Measurements from ENCODE around the gene KCNIP3. TPM values are rescaled to one million over a fixed set of nuclear protein-coding genes. Genes with fewer than 3 reads are reported as not detected.

KCNIP3 gene
- total RNA-seq, 1 experiment from 2014 or later, result 19.1 TPM

GRCh38 chr2:95346738-95347671, 49.9 kb downstream of the KCNIP3 start:
- H4K20me1 ChIP-seq (ENCODE audit: low read length), result no peaks in the 10 kb centered on the region
- ChIA-PET CTCF (no interaction called here), POLR2A (ENCODE audit: unreplicated experiment) (no interaction called here)
- H3K4me1 ChIP-seq (ENCODE audit: insufficient read depth, low read length), result peaks cover 25% of the 10 kb centered on the region
- H3K36me3 ChIP-seq (ENCODE audit: low read depth, low read length), result no peaks in the 10 kb centered on the region
- H3K9me3 ChIP-seq (ENCODE audit: low read length), result no peaks in the 10 kb centered on the region
- no peak overlapping the region for H2AFZ ChIP-seq (ENCODE audit: low read length)
- H3K9me2 ChIP-seq (replicated peaks; ENCODE audit: low read length), result no peaks in the 10 kb centered on the region
- BruUV-seq (replicated peaks), result no TSS peak
- peak overlapping the region; percentile 67 for H3K4me2 ChIP-seq (ENCODE audit: low read length)
- no peaks in the 10 kb centered on the region for H3K27me3 ChIP-seq (ENCODE audit: low read length)
- DNase-seq (peak; percentile 8), ATAC-seq (peak; percentile 1; the same call in 1 of the 2 replicates)
- H3K9ac ChIP-seq (ENCODE audit: low read length), result no peak overlapping the region
- no peaks in the 10 kb centered on the region for H3K79me2 ChIP-seq (ENCODE audit: low read length)
- H3F3A ChIP-seq (ENCODE audit: low read length, unreplicated experiment), result no peaks in the 10 kb centered on the region
- H3K27ac ChIP-seq (ENCODE audit: low read length), result no peak overlapping the region
- intact Hi-C loops (cut with micrococcal nuclease), result loop anchor here (5.0 kb wide), 1 partner anchor 55 kb away; the partner anchor contains the start of gene FAHD2A
- peak overlapping the region; percentile 47 for H3K4me3 ChIP-seq (ENCODE audit: low read length)
- TF ChIP-seq EZH2phosphoT487 (IDR thresholded peaks at IDR 0.05; ENCODE audit: borderline replicate concordance, low read length) (no peak), CTCF (conservative IDR thresholded peaks at IDR 0.05; ENCODE audit: low read depth, low read length) (no peak), EZH2 (IDR thresholded peaks at IDR 0.05; ENCODE audit: low read length, unreplicated experiment) (no peak)

- BruUV-seq (replicated peaks), result TSS peak; percentile 27
- POLR2A ChIA-PET (ENCODE audit: unreplicated experiment), result no interaction called here
Observed at GRCh38 chr2:95347681-95348608, 50.8 kb downstream of the KCNIP3 start.

More at GRCh38 chr2:95347681-95348608, 50.8 kb downstream of the KCNIP3 start:
- H2AFZ ChIP-seq (ENCODE audit: low read length), result no peak overlapping the region
- peaks cover 23% of the 10 kb centered on the region for H3K4me1 ChIP-seq (ENCODE audit: insufficient read depth, low read length)
- no peaks in the 10 kb centered on the region for H3K9me2 ChIP-seq (replicated peaks; ENCODE audit: low read length)
- H3K9ac ChIP-seq (ENCODE audit: low read length), result no peak overlapping the region
- no peaks in the 10 kb centered on the region for H3F3A ChIP-seq (ENCODE audit: low read length, unreplicated experiment)
- no peaks in the 10 kb centered on the region for H3K27me3 ChIP-seq (ENCODE audit: low read length)
- H3K4me2 ChIP-seq (ENCODE audit: low read length), result peak overlapping the region; percentile 67; the same call in 1 of the 2 replicates
- H3K9me3 ChIP-seq (ENCODE audit: low read length), result no peaks in the 10 kb centered on the region
- H3K27ac ChIP-seq (ENCODE audit: low read length), result no peak overlapping the region
- no peaks in the 10 kb centered on the region for H3K79me2 ChIP-seq (ENCODE audit: low read length)
- TF ChIP-seq EZH2phosphoT487 (IDR thresholded peaks at IDR 0.05; ENCODE audit: borderline replicate concordance, low read length) (no peak), CTCF (conservative IDR thresholded peaks at IDR 0.05; ENCODE audit: low read depth, low read length) (no peak)
- H4K20me1 ChIP-seq (ENCODE audit: low read length), result no peaks in the 10 kb centered on the region
- no peak overlapping the region for H3K4me3 ChIP-seq (ENCODE audit: low read length)
- no peak for ATAC-seq
- no peaks in the 10 kb centered on the region for H3K36me3 ChIP-seq (ENCODE audit: low read depth, low read length)
- intact Hi-C loops (cut with micrococcal nuclease), result loop anchor here (5.0 kb wide), 1 partner anchor 54 kb away; the partner anchor contains the start of gene FAHD2A
- DNase-seq, result no peak
- CTCF ChIA-PET, result no interaction called here
